RPMI7951 (cell line): Measurements from ENCODE around the gene ZNF658. TPM values are rescaled to one million over a fixed set of nuclear protein-coding genes. Genes with fewer than 3 reads are reported as not detected.
"Not testable (repeated sequence)": the region's sequence is repeated elsewhere in the genome, so short reads cannot be mapped to it uniquely, and the experiment has no call there.

Experiments
- DNase-seq: peaks from one replicate; pipeline ENCODE4 v3.0.0-alpha.2; 2012; ENCODE audit warnings: low read depth
- total RNA-seq: library from RNA; depleted of rRNA; stranded (reverse); fragments of >200 nt; shearing (Covaris generic); gene quantifications from 2 replicates; pipeline ENCODE4 v1.2.3, GENCODE V29; 2014; rRNA removed

Gene ZNF658
- 2.1 and 2.4 TPM in 2 replicates for total RNA-seq

DNA sequence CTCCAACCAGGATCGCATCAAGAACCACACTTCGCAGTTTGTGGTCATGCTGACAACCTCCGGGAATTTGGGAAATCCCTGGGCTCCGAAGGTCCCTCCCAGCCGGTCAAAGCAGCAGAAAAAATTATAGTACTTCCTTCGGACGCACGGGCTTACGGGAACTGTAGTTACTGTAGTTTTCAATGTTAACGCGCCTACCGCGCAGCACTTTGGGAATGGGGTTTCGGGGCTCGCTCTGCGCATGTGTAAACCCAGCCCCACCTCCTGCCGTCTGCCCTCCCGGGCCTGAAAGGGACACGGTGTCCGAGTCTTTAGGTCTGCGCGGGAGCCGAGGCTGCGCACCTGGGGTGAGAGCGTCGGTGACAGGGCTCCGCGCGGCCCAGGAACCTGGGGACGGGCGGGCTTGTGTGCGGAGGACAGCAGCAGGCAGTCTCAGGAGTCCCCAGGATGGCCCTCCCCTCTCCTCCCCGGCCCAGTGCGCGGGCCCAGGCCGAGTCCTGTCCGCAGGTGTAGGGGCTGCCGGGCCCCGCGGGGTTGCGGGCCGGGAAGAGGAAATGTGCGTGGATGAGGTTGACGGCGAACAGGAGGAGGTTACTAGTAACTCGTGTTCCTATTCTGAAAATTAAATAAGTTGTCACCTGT is at the start of gene ZNF658:
Gene ZNF658 (plus strand): TSS at position 236 of the 642 bp plus-strand sequence. CDS start 2,837 bp downstream, outside the sequence.
- peak; percentile 82 for DNase-seq

DNA sequence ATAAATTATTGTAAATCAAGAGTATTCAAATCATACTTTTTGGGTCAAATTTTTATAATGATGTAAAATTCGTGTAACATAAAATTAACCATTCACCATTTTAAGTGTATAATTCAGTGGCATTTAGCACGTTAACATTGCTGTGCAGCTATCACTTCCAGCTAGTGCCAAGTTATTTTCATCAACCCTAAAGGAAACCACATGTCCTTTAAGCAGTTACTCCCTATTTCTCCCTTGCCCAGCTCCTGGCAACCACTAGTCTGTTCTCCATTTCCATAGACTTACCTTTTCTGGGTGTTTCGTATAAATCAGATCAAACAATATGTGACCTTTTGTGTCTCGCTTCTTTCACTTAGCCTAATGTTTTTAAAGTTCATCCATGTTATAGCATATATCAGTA is 38.8 kb upstream of the ZNF658 start:
- not testable (repeated sequence) for DNase-seq

DNA sequence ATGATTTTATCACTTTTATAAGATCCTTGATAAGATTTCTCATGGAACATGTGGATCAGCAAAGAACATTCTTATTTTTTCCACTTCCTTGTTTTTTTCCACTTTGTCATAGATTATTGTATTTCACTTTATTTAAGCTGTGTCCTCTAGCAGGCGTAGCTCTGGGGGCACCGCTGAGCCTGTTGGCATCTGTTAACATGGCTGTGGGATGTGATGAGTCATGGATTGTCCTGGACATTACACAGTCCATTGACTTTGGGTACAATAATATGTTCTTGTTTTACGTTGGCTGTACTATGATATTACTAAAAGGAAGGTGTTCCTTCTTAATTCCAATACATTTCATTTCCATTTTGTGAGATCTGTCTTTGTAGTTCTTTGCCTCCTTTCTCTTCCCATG is 31.9 kb upstream of the ZNF658 start:
- not testable (repeated sequence) for DNase-seq

DNA sequence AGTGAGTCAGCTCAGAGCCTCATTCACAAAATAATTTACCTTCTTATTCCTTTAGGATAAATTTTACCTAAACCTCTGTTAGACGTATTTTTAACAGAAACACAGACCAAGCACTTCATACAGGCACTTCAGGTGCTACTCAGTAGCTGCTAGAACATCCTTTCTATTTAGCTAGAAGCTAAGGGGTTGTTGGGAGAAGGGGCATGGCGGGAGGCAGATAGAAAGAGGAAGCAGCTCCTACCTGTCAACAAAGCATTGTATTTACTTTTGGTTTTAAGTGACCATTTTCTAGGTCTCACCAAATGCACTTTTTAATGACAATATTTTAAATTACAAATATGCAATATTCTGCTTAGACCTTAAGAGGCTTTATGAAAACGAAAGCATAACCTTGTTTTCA is 19.9 kb upstream of the ZNF658 start:
- not testable (repeated sequence) for DNase-seq

DNA sequence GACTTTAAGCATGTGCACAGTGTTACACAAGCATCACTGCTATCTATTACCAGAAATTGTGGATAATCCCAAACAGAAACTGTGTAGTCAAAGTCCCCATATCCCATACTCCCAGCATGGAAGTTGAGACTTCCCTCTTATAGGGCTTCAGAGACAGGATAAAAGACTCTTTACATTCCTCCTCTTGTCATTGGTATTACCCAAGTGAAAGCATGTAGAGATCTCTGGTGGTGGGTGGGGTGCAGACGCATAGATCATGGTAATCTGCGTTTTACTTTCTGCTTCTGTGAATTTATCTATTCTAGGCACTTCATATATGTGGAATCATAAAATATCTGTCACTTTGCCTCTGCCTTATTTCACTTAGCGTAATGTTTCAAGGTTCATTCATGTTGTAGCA is 18.7 kb upstream of the ZNF658 start:
- DNase-seq = not testable (repeated sequence)

DNA sequence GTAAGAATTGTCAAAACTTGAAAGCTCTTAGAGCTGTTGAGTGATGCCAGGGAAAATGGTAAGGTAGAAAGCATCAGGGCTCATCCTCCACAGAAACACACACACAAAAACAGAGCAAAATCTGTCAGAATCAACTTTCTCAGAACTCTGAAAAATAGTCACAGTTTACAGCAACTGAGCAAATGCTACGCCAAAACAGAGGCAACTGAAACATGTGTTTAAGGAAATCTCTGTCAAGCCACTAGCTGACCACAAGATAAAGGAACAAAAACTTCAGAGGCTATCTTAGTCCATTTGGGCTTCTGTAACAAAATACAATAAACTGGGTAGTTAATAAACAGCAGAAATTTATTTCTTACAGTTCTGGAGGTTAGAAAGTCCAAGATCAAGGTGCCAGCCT is 10.2 kb upstream of the ZNF658 start:
- not testable (repeated sequence) for DNase-seq

DNA sequence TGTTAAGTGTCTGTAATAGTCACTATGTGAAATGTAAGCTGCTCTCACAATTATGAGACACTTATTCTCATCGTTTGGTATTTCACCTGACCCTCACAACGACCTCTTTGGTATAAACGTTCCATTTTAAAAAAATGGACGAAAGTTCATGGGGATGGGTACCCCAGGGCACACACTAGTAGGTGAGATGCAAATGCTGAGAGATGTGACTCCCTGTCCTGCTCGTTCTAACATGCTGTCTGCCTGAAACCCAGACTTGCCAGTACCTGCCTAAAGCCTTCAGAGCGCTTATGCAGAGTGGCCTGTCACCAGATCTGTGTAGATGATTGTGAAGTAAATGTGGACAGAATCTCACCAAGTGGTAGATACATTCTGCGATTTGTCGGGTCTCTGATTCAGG is 616 bp downstream of the ZNF658 start:
- DNase-seq = not testable (repeated sequence)

DNA sequence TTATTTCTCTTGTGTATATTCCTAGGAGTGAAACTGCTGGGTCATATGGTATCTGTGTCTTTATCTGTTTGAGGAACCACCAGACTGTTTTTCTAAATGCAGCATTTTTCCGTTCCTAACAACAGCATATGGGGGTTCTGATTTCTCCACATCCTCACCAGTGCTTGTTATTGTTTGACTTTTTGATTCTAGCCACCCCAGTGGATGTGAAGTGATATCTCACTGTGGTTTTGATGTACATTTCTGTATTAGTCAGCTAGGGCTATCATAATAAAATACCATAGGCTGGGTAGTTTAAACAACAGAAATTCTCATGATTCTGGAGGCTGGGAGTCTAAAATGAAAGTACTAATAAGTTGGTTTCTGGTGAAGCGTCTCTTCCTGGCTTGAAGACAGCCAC is 9.0 kb downstream of the ZNF658 start:
- DNase-seq = not testable (repeated sequence)

DNA sequence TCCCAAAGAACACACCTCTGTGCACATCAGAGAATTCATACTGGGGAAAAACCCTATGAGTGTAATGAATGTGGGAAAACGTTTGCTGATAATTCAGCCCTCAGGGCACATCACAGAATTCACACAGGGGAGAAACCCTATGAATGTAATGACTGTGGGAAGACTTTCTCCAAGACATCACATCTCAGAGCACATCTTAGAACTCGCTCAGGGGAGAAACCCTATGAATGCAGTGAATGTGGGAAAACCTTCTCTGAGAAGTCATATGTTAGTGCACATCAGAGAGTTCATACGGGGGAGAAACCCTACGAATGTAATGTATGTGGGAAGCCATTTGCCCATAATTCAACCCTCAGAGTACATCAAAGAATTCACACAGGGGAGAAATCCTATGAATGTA is 19.5 kb downstream of the ZNF658 start:
- not testable (repeated sequence) for DNase-seq

DNA sequence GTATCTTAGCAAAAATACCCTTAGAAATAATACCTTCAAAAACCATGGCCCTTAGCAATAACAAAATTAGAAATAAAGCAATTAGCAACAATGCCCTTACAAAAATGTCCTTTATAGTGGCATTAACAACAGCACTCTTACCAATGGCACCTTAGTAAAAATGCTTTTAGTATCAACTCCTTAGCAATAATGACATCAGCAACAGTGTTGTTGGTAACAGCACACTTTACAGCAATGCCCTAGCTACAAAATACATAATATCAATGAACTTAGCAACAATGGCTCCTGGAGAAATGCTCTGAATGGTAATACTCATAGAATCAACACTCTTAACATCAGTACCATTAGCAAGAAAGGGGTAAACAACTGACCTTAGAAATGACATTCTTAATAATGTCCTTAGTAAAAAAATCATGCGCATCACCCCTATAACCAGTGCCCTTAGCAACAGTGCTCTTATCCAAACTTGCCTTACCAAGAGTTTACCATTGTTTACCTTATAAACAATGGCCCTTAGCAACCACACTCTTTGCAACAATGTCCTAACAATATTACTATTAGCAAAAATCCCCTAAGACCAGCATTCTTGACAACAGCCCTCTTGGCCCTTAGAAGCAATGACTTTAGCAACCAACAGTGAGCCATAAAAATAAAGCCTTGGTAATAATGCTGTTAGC is 35.8 kb downstream of the ZNF658 start:
- DNase-seq = not testable (repeated sequence)

DNA sequence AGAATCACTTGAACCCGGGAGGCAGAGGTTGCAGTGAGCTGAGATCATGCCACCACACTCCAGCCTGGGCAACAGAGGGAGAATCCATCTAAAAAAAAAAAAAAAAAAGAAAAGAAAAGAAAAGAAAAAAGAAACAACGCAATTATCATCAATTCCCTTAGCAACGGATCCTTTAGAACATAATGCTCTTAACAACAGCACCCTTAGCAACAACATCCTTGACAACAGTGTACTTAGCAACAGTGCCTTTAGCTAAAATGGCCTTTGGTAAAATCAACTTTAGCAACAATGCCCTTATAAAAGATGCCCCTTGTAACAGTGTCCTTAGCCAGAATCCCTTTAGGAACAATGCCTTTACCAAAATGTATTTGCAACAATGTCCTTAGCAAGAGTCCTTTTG is 37.1 kb downstream of the ZNF658 start:
- DNase-seq = not testable (repeated sequence)

DNA sequence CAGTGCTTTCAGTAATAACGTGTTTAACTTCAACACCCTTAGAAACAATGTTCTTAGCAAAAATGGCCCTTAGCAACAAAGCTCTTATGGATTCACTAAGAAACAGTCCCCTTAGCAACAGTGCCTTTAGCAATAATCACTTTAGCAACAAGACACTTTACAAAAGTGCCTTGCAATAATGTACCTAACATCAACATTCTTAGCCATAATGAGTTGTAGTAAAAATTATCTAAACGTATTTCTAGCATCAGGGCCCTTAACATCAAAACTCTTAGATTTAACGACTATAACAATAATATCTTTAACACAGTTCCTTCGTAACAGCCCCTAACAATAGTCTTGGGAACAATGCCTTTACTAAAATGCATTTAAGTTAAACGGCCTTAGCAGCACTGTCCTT is 37.8 kb downstream of the ZNF658 start:
- DNase-seq = not testable (repeated sequence)

DNA sequence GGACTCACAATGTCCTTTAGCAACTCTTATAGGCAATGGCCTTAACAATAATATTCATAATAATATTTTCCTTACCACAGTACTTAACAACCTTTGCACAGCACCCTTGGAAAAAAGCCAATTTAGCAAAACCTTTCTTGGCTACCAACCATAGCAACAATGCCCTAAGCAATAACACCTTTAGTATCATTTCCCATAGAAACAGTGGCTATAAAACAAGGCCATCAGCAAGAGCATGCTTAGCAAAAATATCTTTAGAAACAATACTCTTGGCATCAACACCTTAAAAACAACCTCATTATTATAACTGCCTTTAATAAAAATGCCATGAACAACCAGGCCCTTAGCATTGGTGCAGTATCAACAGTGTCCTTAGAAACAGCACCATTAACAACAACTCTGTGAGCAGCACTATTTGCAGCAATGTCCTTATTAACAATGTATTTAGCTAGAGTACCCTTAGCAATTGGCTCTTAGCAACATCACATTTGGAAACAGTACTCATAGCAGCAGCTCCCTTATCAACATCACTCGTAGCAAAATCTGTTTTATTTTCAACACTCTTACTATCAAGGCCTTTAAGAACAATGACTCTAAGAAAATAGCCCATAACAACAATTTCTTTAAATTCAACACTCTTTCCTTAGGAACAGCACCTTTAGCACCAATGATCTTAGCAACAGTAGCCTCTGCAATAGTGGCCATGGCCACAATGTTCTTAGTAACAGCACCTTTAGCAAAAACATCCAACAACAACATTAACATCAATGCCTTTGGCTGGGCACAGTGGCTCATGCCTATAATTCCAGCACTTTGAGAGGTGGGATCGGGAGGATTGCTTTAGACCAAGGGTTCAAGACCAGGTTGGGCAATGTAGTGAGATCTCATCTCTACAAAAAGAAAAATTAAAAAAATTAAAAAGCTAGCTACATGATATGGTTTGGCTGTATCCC is 39.6 kb downstream of the ZNF658 start:
- DNase-seq = not testable (repeated sequence)

DNA sequence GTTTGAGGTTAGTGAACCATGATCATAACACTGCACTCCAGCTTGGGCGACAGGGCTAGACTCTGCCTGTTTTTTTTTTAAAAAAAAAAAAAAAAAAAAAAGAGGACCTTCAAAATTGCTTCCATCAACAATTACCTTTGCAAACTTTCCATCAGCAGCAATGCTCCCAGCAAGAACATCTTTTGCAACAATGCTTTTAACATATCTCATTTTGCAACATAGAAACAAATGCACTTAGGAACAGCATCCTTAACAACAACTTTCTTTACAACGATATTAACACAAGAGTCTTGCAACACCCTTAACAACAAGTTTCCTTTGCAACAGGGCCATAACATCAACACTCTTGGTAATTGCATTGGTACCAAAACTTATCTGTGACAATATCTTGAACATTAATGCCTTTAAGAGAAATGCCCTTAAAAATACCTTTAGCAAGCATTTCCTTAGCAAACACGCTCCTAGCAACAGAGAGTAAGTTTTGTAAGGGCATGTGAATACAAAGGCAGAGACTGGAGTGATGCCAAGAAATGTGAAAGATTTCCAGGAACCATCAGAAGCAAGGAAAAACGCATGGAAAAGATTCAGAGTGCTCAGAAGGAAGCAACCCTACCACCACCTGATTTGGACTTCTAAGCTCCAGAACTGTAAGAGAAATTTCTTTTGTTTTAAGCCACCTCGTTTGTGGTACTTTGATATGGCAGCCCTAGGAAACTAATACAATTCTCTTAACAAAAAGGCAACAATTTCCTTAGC is 42.1 kb downstream of the ZNF658 start:
- not testable (repeated sequence) for DNase-seq

DNA sequence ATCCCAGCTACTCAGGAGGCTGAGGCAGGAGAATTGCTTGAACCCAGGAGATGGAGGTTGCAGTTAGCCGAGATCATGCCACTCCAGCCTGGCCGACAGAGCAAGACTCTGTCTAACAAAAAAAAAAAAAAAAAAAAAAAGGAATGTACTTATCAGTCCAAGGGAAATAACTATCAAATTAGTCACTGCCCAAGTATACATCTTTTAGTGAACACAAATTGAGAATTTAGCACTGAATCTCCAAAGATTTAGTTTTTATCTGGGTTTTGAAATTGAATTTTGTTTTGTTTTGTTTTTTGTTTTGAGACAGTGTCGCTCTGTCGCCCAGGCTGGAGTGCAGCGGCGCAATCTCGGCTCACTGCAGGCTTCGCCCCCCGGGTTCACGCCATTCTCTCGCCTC is 52.1 kb downstream of the ZNF658 start:
- peak; percentile 3 for DNase-seq

Other genes starting within 250 kb of the ZNF658 start
- gene SPATA31A3, start 91.8 kb downstream of the ZNF658 start, total RNA-seq = not detected in 2 replicates